Thymus (tissue), 11 donors: ENCODE measurements around the gene NAA40. TPM values are rescaled to one million over a fixed set of nuclear protein-coding genes. Genes with fewer than 3 reads are reported as not detected.
"Not testable (repeated sequence)": the region's sequence is repeated elsewhere in the genome, so short reads cannot be mapped to it uniquely, and the experiment has no call there.

ENCODE experiments used
- DNase-seq, 9 donors: peaks; one replicate each; pipeline ENCODE4 v3.0.0-alpha.2; 2013; ENCODE audit warnings: low spot score in 9 of 9, low read depth in 6 of 9, missing footprints in 1 of 9
- H3K27ac ChIP-seq, 2 donors: one replicate each; pipeline ENCODE4 v1.5.1; 2013; ENCODE audit warnings: control low read depth in 1 of 2, low read depth in 1 of 2, low read length in 1 of 2, mild to moderate bottlenecking in 1 of 2, moderate library complexity in 1 of 2
- H3K27me3 ChIP-seq, 2 donors: one replicate each; pipeline ENCODE4 v1.5.1; 2013; ENCODE audit warnings: low read length in 1 of 2; ENCODE audit not compliant: control insufficient read depth in 2 of 2, insufficient read depth in 1 of 2
- H3K36me3 ChIP-seq, 2 donors: one replicate each; pipeline ENCODE4 v1.5.1; 2013; ENCODE audit warnings: low read length in 1 of 2, mild to moderate bottlenecking in 1 of 2, moderate library complexity in 1 of 2; ENCODE audit not compliant: control insufficient read depth in 2 of 2, insufficient read depth in 2 of 2
- H3K4me1 ChIP-seq, 2 donors: one replicate each; pipeline ENCODE4 v1.5.1; 2013; ENCODE audit warnings: low read length in 2 of 2; ENCODE audit not compliant: control insufficient read depth in 2 of 2, insufficient read depth in 2 of 2
- H3K4me3 ChIP-seq, 2 donors: one replicate each; pipeline ENCODE4 v1.5.1; 2013; ENCODE audit warnings: low read length in 2 of 2, control low read depth in 1 of 2, mild to moderate bottlenecking in 1 of 2
- H3K9me3 ChIP-seq, 2 donors: one replicate each; pipeline ENCODE4 v1.5.1; 2013; ENCODE audit warnings: low read length in 1 of 2, mild to moderate bottlenecking in 1 of 2; ENCODE audit not compliant: control insufficient read depth in 2 of 2, insufficient read depth in 1 of 2
- WGBS: extraction: QIAGEN DNeasy Blood & Tissue Kit; methylation state at CpG from one replicate; pipeline ENCODE4 v1.1.7; 2013; 5-methylcytosine and 5-hydroxymethylcytosine counted together
- polyA plus RNA-seq: library from polyadenylated mRNA; stranded (reverse); fragments of 200-250 nt; gene quantifications from one replicate; pipeline ENCODE4 v1.2.3, GENCODE V29; 2013
- total RNA-seq: library from RNA; stranded (reverse); fragments of 120-200 nt; gene quantifications from one replicate; pipeline ENCODE4 v1.2.4, GENCODE V29; 2013
- donor health status: healthy.

NAA40 gene
- total and polyA plus RNA-seq, 2 donors, result 9.1 to 18.4 TPM

DNA sequence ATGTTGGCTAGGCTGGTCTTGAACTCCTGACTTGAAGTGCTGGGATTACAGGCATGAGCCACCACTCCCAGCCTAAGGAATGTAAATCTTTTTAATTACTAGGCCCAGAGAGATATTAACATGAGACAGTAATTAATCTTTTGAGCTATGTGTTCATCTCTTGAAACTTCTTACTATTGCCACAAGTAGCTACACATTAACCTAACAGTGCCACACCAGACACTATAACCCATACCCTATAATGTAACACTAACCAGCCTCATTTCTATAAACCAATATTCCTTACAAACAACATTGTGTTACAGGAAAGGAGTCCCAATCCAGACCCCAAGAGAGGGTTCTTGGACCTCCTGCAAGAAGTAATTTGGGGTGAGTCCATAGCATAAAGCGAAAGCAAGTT is 27.6 kb downstream of the NAA40 start:
- DNase-seq, result no peak
- H3K27ac ChIP-seq, result no peak overlapping the region
- no peaks in the 10 kb centered on the region for H3K36me3 ChIP-seq
- no peaks in the 10 kb centered on the region for H3K9me3 ChIP-seq
- 98% methylated on average over 1 of the region's 1 CpG for WGBS
- H3K27me3 ChIP-seq, result no peaks in the 10 kb centered on the region
- H3K4me1 ChIP-seq, result peaks cover 0 to 12% of the 10 kb centered on the region in 2 donors
- no peak overlapping the region for H3K4me3 ChIP-seq

DNA sequence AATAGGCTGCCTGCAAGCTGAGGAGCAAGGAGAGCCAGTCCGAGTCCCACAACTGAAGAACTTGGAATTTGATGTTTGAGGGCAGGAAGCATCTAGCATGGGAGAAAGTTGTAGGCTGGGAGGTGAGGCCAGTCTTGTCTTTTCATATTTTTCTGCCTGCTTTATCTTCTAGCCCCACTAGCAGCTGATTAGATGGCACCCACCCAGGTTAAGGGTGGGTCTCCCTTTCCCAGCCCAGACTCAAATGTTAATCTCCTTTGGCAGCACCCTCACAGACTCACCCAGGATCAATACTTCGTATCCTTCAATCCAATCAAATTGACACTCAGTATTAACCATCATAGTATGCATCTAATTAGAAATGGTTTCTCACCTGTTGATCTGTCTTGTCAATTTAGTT is 30.7 kb downstream of the NAA40 start:
- DNase-seq, result no peak
- whole genome bisulfite sequencing, result 98% methylated on average over 2 of the region's 2 CpGs
- Histone ChIP-seq H3K4me1 (peaks cover 0 to 3% of the 10 kb centered on the region in 2 donors), H3K36me3 (no peaks in the 10 kb centered on the region), H3K4me3 (no peak overlapping the region), H3K27ac (no peak overlapping the region), H3K9me3 (no peaks in the 10 kb centered on the region), H3K27me3 (no peaks in the 10 kb centered on the region)

DNA sequence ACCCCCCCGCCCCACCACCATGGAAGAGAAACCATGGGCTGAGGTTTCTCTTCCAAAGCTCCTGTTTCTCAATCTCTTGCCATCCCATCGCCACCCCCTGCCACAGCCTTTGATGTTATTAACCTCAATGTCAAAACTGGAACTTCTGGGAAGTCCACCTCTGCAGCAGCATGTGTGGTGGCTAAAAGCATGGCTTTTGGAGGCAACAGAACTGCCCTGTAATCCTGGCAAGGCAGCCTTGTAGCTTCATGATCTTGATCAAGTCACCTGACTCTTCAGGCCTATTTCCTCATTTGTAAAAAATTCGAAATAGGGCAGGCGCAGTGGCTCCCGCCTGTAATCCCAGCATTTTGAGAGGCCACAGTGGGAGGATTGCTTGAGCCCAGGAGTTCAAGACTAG is 32.1 kb downstream of the NAA40 start:
- DNase-seq, result no peak
- Histone ChIP-seq H3K27me3 (no peaks in the 10 kb centered on the region), H3K9me3 (no peaks in the 10 kb centered on the region), H3K4me3 (no peak overlapping the region), H3K4me1 (peaks cover 4 to 11% of the 10 kb centered on the region in 2 donors), H3K36me3 (peaks cover 0 to 1% of the 10 kb centered on the region in 2 donors), H3K27ac (no peak overlapping the region)
- WGBS, result 78% methylated on average over 5 of the region's 5 CpGs

DNA sequence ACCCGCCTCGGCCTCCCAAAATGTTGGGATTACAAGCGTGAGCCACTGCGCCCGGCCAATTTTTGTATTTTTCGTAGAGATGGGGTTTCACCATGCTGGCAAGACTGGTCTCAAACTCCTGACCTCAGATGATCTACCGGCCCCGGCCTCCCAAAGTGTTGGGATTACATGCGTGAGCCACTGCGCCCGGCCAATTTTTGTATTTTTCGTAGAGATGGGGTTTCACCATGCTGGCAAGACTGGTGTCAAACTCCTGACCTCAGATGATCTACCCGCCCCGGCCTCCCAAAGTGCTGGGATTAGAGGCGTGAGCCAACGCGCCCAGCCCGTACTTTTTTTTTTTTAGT is 35.1 kb downstream of the NAA40 start:
- H3K4me3 ChIP-seq, result peak overlapping the region; percentile 4 to 69
- WGBS, result 71% methylated on average over 18 of the region's 18 CpGs
- H3K9me3 ChIP-seq, H3K27me3 ChIP-seq, DNase-seq, H3K27ac ChIP-seq: not testable (repeated sequence)
- peaks cover 9 to 18% of the 10 kb centered on the region in 2 donors for H3K36me3 ChIP-seq
- peaks cover 7 to 19% of the 10 kb centered on the region in 2 donors for H3K4me1 ChIP-seq

DNA sequence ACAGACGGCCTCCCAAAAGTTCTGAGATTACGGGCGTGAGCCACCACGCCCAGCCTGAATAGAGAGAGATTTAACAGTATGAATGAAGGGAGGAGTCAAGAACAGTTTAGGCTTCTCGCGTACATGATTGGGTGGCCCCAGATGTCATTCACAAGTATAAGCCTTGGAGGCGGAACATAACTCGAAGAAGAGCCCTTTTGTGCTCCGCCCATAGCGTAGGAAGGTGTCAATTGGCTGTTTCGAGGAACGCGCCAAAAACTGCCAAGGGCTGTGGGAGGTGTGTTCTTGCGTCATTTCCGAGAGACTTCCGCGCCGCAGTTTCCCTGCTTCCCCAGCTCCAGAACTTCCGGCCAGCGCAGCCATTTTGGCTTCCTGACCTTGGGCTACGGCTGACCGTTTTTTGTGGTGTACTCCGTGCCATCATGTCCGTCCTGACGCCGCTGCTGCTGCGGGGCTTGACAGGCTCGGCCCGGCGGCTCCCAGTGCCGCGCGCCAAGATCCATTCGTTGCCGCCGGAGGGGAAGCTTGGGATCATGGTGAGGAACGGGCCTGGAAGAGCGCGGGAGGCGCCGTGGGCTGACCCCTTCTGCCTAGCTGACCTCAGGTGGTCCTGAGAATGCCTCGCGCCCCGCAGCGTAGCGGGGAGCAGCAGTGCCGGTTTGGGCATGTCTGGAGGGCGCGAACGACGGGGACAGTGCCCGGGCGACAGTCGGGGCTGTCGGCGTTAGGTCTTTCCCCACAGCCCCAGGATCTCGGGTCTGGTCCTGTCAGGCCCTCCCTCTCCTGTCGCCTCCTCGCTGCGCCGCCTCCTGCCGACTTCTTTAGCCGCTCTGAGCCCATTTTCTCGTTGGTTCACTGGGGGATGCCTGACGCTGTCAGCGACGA is 35.7 kb downstream of the NAA40 start, which contains the start of gene COX8A:
COX8A (plus strand) TSS at position 362 of the 885 bp plus-strand sequence; CDS start at position 423, 61 bp downstream.
- H3K9me3 ChIP-seq, result no peaks in the 10 kb centered on the region
- WGBS, result under 1% methylated on average over 67 of the region's 67 CpGs
- no peaks in the 10 kb centered on the region for H3K27me3 ChIP-seq
- H3K4me1 ChIP-seq, result peaks cover 7 to 19% of the 10 kb centered on the region in 2 donors
- DNase-seq, result peak; percentile 95 to 100 (median 99)
- peaks cover 14 to 22% of the 10 kb centered on the region in 2 donors for H3K36me3 ChIP-seq
- H3K4me3 ChIP-seq, result peak within 1 kb of the TSS; percentile 69 to 91
- H3K27ac ChIP-seq, result peak within 1 kb of the TSS; percentile 85 to 95

DNA sequence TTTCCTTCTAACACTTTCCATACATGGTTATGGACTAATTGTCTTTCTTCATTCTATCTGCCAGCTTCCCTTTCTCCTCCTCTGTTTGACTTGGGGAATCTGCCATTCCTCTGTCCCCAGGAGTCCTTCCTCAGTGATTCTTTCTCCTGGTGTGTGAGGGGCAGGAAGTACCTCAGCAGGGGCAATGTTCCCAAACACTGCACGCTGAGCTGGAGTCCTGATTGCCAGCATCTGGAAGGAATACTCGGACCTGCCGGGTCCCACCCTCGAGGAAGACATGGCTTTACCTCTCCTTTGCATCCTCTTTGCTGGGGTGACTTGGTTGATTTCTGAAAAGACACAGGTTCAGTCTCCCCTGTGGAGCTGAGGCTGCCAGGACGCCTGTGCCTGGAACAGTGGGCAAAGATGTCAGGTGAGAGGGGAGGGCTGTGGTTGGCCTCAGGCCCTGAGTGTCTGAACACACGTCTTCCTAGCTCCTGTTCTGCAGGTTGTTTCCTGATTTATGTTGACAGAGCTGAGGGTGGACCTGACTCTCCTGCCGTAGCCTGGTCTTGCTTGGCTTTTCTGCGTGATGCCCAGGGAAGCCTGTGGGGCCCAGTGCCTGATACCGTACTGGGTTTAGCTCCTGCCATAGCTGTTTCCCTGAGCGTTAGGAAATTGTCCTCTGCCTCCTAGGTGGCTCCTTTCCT is 39.9 kb downstream of the NAA40 start:
- no peak overlapping the region for H3K27ac ChIP-seq
- H3K27me3 ChIP-seq, result no peaks in the 10 kb centered on the region
- H3K4me1 ChIP-seq, result peaks cover 7 to 28% of the 10 kb centered on the region in 2 donors
- DNase-seq, result no peak
- no peak overlapping the region for H3K4me3 ChIP-seq
- no peaks in the 10 kb centered on the region for H3K9me3 ChIP-seq
- H3K36me3 ChIP-seq, result peaks cover 15 to 22% of the 10 kb centered on the region in 2 donors
- 93% methylated on average over 10 of the region's 10 CpGs for WGBS

DNA sequence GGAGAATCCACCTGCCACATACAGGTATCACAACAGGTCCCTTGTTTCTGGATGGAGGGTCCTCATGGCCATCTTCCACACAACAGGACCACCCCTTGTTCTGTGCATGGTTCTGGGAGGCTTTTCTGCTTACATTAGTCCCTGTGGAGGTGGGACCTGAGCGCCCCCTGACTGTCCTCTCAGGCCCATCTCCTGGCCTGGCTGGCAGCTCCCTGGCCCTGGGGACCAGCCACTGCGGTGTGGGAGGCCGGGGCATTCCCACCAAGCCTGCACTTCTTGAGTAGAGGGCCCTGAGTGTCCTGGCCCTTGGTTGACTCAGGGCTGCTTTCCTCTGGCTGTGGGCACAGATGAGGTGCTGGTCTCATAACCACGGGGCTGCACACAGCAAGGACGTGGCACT is 40.6 kb downstream of the NAA40 start:
- Histone ChIP-seq H3K9me3 (no peaks in the 10 kb centered on the region), H3K27ac (no peak overlapping the region), H3K4me3 (no peak overlapping the region), H3K4me1 (peaks cover 7 to 25% of the 10 kb centered on the region in 2 donors), H3K27me3 (no peaks in the 10 kb centered on the region), H3K36me3 (peaks cover 15 to 22% of the 10 kb centered on the region in 2 donors)
- 99% methylated on average over 5 of the region's 5 CpGs for WGBS
- no peak for DNase-seq

DNA sequence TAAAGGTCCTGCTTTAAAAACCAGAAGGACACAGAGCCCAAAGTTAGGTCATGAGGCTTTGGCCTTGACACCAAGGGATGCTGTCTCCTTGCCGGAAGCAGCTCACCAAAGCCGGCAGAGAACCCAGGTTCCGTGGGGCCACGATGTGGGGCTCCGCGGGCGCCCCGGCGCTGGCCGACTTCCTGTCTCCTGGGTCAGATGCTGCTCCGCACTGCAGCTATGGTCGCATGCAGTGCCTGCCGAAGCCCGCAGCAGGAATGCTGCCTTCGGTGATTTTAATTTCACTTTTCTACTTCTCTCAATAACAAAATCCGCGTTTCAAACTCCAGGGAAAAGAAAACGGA is 47.0 kb downstream of the NAA40 start:
- peak overlapping the region; percentile 81 to 97 for H3K4me3 ChIP-seq
- peak in 5 of 9 donors; percentile 46 to 79 (median 61) for DNase-seq
- WGBS, result under 1% methylated on average over 18 of the region's 18 CpGs
- H3K4me1 ChIP-seq, result peaks cover 11 to 27% of the 10 kb centered on the region in 2 donors
- no peaks in the 10 kb centered on the region for H3K27me3 ChIP-seq
- H3K9me3 ChIP-seq, result no peaks in the 10 kb centered on the region
- peaks cover 16 to 22% of the 10 kb centered on the region in 2 donors for H3K36me3 ChIP-seq
- H3K27ac ChIP-seq, result peak overlapping the region; percentile 69 to 85
